NCI-H748 treated with DMSO at 0.1 percent for 48 hours (cell line): ENCODE measurements around the gene MGAT5.
"Not testable (repeated sequence)": the region's sequence is repeated elsewhere in the genome, so short reads cannot be mapped to it uniquely, and the experiment has no call there.

Experiments used
- DNase-seq: peaks from one replicate; lab custom pipeline; 2025; lab: John Stamatoyannopoulos, UW

MGAT5 gene

GRCh38 chr2:134468776-134469175 lies 214.9 kb downstream of the MGAT5 start:
- DNase-seq: no peak

- no peak for DNase-seq
Observed at GRCh38 chr2:134469516-134470115, 215.7 kb downstream of the MGAT5 start.

- DNase-seq: no peak
Observed at GRCh38 chr2:134470561-134471168, 216.8 kb downstream of the MGAT5 start.

GRCh38 chr2:134476982-134477381 lies 223.1 kb downstream of the MGAT5 start:
- not testable (repeated sequence) for DNase-seq

- DNase-seq: no peak
Observed at GRCh38 chr2:134479696-134480330, 225.9 kb downstream of the MGAT5 start.

- no peak for DNase-seq
Observed at GRCh38 chr2:134482131-134482723, 228.4 kb downstream of the MGAT5 start.

- no peak for DNase-seq
Observed at GRCh38 chr2:134482766-134483340, 229.0 kb downstream of the MGAT5 start.

GRCh38 chr2:134489732-134490384 lies 236.0 kb downstream of the MGAT5 start:
- DNase-seq: no peak

GRCh38 chr2:134490559-134490958 lies 236.7 kb downstream of the MGAT5 start:
- DNase-seq: no peak

- no peak for DNase-seq
Observed at GRCh38 chr2:134491022-134491421, 237.2 kb downstream of the MGAT5 start.

GRCh38 chr2:134491771-134492441 lies 238.0 kb downstream of the MGAT5 start:
- peak; percentile 36 for DNase-seq

- DNase-seq: no peak
Observed at GRCh38 chr2:134493797-134494196, 239.9 kb downstream of the MGAT5 start.

GRCh38 chr2:134498654-134499053 lies 244.8 kb downstream of the MGAT5 start:
- DNase-seq: no peak

- no peak for DNase-seq
Observed at GRCh38 chr2:134499307-134499926, 245.5 kb downstream of the MGAT5 start.

- DNase-seq: no peak
Observed at GRCh38 chr2:134500211-134500935, 246.5 kb downstream of the MGAT5 start.

GRCh38 chr2:134501476-134502091 lies 247.7 kb downstream of the MGAT5 start:
- no peak for DNase-seq

- no peak for DNase-seq
Observed at GRCh38 chr2:134502104-134502503, 248.2 kb downstream of the MGAT5 start.
